ENCODE measurements around the gene SELL. TPM values are rescaled to one million over a fixed set of nuclear protein-coding genes. Genes with fewer than 3 reads are reported as not detected.

Gene SELL
- total RNA-seq, 1 experiment from 2014 or later, result not detected

DNA sequence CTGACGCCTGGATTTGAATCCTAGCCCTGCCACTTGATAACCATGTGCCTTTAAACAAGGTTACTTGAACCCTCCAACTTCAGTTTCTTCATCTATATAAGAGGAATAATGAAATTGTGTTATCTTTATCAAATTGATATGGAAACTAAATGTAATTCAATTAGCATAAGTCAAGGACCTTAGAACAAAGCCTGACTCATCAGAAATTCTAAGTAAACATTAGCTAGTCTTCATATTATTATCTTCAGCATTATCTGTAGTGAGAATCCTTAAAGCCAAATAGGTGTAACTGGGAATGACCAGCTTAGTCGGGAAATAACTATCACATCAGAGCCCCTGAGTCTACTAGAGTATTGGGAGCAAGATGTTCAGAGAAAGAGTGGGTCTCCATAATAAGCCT, 6.6 kb downstream of the SELL start:
- H3K27me3 Mint-ChIP-seq (ENCODE audit: insufficient read depth, unreplicated experiment), result no peaks in the 10 kb centered on the region
- H3K4me1 ChIP-seq, result peaks cover 14% of the 10 kb centered on the region
- H3K27ac Mint-ChIP-seq (ENCODE audit: unreplicated experiment), result no peak overlapping the region
- H3K36me3 Mint-ChIP-seq (ENCODE audit: insufficient read depth, unreplicated experiment), result no peaks in the 10 kb centered on the region
- peaks cover 18% of the 10 kb centered on the region for H3K4me1 Mint-ChIP-seq (ENCODE audit: low read depth, unreplicated experiment)
- intact Hi-C loops (cut with micrococcal nuclease; ENCODE audit: unreplicated experiment), result no loop called here
- TF ChIP-seq, protein P1, sequence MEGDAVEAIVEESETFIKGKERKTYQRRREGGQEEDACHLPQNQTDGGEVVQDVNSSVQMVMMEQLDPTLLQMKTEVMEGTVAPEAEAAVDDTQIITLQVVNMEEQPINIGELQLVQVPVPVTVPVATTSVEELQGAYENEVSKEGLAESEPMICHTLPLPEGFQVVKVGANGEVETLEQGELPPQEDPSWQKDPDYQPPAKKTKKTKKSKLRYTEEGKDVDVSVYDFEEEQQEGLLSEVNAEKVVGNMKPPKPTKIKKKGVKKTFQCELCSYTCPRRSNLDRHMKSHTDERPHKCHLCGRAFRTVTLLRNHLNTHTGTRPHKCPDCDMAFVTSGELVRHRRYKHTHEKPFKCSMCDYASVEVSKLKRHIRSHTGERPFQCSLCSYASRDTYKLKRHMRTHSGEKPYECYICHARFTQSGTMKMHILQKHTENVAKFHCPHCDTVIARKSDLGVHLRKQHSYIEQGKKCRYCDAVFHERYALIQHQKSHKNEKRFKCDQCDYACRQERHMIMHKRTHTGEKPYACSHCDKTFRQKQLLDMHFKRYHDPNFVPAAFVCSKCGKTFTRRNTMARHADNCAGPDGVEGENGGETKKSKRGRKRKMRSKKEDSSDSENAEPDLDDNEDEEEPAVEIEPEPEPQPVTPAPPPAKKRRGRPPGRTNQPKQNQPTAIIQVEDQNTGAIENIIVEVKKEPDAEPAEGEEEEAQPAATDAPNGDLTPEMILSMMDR (IDR thresholded peaks at IDR 0.05; ENCODE audit: insufficient read depth in 1 of 2, low read depth in 1 of 2, low read length in 1 of 2, severe bottlenecking in 1 of 2, unreplicated experiment in 1 of 2), result no peak
- no peaks in the 10 kb centered on the region for H3K9me3 Mint-ChIP-seq (ENCODE audit: unreplicated experiment)
- no peaks in the 10 kb centered on the region for H3K36me3 ChIP-seq (ENCODE audit: control insufficient read depth, insufficient read depth, low read length)
- H3K9me3 ChIP-seq, result no peaks in the 10 kb centered on the region
- POLR2A ChIA-PET, result no interaction called here
- H3K4me3 Mint-ChIP-seq (ENCODE audit: unreplicated experiment), result no peak overlapping the region
- no peak overlapping the region for H3K4me3 ChIP-seq (ENCODE audit: low read depth, low read length)
- no TSS peak for BruUV-seq (replicated peaks)
- CTCF ChIA-PET, result no interaction called here
- H3K27me3 ChIP-seq (replicated peaks; ENCODE audit: control insufficient read depth, insufficient read depth, low read length), result no peaks in the 10 kb centered on the region
- no peak for DNase-seq

DNA sequence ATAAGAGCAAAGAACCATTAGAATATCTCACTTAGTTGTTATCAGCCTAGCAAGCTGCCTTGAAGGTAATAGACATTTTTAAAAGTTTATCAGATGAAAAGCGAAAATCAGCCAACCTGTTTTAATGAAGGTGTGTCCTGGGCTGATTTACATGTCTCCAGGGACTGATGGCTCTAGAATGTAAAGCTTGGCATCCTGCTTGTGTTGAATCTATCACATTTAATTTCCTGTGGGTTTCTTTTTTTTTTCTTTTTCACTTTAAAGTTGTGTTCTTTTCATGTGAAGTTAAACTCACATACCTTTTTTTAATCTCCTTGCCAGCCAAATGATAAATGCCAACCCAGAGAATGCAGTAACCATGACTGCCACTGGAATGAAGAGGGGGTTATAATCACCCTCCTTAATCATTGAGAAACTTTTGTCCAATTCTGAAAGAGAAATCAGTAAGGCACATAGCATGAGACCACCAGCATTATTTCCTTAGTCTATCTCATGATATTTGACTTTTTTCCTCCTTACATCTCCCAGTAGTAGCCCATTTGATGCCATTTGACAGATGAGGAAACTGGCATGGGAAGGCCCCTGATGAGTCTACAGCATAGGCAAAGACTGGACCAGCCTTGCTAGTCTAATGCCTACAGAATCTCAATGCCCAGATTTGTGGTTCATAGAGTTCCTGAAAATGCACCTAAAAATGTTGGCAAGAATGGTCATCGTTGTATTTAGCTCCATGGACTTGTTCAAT, 10.0 kb downstream of the SELL start:
- DNase-seq, result no peak
- peaks cover 14% of the 10 kb centered on the region for H3K4me1 ChIP-seq
- intact Hi-C loops (cut with micrococcal nuclease; ENCODE audit: unreplicated experiment), result no loop called here
- BruUV-seq (replicated peaks), result no TSS peak
- no peak overlapping the region for H3K27ac Mint-ChIP-seq (ENCODE audit: unreplicated experiment)
- H3K36me3 Mint-ChIP-seq (ENCODE audit: insufficient read depth, unreplicated experiment), result no peaks in the 10 kb centered on the region
- H3K9me3 Mint-ChIP-seq (ENCODE audit: unreplicated experiment), result no peaks in the 10 kb centered on the region
- H3K27me3 ChIP-seq (replicated peaks; ENCODE audit: control insufficient read depth, insufficient read depth, low read length), result no peaks in the 10 kb centered on the region
- CTCF ChIA-PET, result no interaction called here
- TF ChIP-seq, protein P1 (IDR thresholded peaks at IDR 0.05; ENCODE audit: insufficient read depth in 1 of 2, low read depth in 1 of 2, low read length in 1 of 2, severe bottlenecking in 1 of 2, unreplicated experiment in 1 of 2), result no peak
- H3K4me3 Mint-ChIP-seq (ENCODE audit: unreplicated experiment), result no peak overlapping the region
- no peaks in the 10 kb centered on the region for H3K9me3 ChIP-seq
- no peaks in the 10 kb centered on the region for H3K36me3 ChIP-seq (ENCODE audit: control insufficient read depth, insufficient read depth, low read length)
- peaks cover 13% of the 10 kb centered on the region for H3K4me1 Mint-ChIP-seq (ENCODE audit: low read depth, unreplicated experiment)
- POLR2A ChIA-PET, result no interaction called here
- no peak overlapping the region for H3K4me3 ChIP-seq (ENCODE audit: low read depth, low read length)
- no peaks in the 10 kb centered on the region for H3K27me3 Mint-ChIP-seq (ENCODE audit: insufficient read depth, unreplicated experiment)

DNA sequence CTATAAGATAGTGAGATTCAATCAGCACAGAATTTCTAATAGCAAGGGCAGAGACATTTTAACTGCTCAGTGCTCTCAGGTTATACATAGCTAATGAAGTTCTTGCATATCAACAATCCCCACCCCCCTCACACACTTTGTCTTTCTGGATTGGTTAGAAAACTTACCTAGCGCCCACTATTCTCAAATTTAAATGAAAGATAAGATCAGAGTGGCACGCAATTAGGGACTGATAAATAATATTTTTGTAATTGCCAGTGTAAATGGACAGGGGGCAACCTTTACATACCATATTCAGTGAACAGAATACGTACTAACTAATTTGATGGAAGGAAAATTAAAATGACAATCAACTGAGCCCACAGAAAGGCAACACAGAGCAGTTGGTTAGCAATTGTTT, 11.7 kb downstream of the SELL start:
- no peaks in the 10 kb centered on the region for H3K9me3 ChIP-seq
- H3K27me3 ChIP-seq (replicated peaks; ENCODE audit: control insufficient read depth, insufficient read depth, low read length), result no peaks in the 10 kb centered on the region
- no peaks in the 10 kb centered on the region for H3K4me1 Mint-ChIP-seq (ENCODE audit: low read depth, unreplicated experiment)
- no peak overlapping the region for H3K4me3 Mint-ChIP-seq (ENCODE audit: unreplicated experiment)
- H3K36me3 Mint-ChIP-seq (ENCODE audit: insufficient read depth, unreplicated experiment), result no peaks in the 10 kb centered on the region
- ChIA-PET CTCF (interaction anchor here (1.1 kb wide), 1 partner anchor 12 kb away, joined by 3 read pairs; no protein-coding TSS in a partner anchor), POLR2A (no interaction called here)
- no TSS peak for BruUV-seq (replicated peaks)
- H3K36me3 ChIP-seq (ENCODE audit: control insufficient read depth, insufficient read depth, low read length), result no peaks in the 10 kb centered on the region
- TF ChIP-seq, protein P1 (IDR thresholded peaks at IDR 0.05; ENCODE audit: insufficient read depth in 1 of 2, low read depth in 1 of 2, low read length in 1 of 2, severe bottlenecking in 1 of 2, unreplicated experiment in 1 of 2), result no peak
- H3K4me3 ChIP-seq (ENCODE audit: low read depth, low read length), result no peak overlapping the region
- H3K4me1 ChIP-seq, result no peaks in the 10 kb centered on the region; the same call in 1 of the 2 replicates
- intact Hi-C loops (cut with micrococcal nuclease; ENCODE audit: unreplicated experiment), result no loop called here
- no peaks in the 10 kb centered on the region for H3K27me3 Mint-ChIP-seq (ENCODE audit: insufficient read depth, unreplicated experiment)
- no peaks in the 10 kb centered on the region for H3K9me3 Mint-ChIP-seq (ENCODE audit: unreplicated experiment)
- no peak overlapping the region for H3K27ac Mint-ChIP-seq (ENCODE audit: unreplicated experiment)
- DNase-seq, result no peak
